ENCODE data around the gene NCOR2. TPM values are rescaled to one million over a fixed set of nuclear protein-coding genes. Genes with fewer than 3 reads are reported as not detected.

Gene NCOR2
- total RNA-seq, 4 donors from 2014 or later, result 111 to 264 (median 187) TPM

DNA sequence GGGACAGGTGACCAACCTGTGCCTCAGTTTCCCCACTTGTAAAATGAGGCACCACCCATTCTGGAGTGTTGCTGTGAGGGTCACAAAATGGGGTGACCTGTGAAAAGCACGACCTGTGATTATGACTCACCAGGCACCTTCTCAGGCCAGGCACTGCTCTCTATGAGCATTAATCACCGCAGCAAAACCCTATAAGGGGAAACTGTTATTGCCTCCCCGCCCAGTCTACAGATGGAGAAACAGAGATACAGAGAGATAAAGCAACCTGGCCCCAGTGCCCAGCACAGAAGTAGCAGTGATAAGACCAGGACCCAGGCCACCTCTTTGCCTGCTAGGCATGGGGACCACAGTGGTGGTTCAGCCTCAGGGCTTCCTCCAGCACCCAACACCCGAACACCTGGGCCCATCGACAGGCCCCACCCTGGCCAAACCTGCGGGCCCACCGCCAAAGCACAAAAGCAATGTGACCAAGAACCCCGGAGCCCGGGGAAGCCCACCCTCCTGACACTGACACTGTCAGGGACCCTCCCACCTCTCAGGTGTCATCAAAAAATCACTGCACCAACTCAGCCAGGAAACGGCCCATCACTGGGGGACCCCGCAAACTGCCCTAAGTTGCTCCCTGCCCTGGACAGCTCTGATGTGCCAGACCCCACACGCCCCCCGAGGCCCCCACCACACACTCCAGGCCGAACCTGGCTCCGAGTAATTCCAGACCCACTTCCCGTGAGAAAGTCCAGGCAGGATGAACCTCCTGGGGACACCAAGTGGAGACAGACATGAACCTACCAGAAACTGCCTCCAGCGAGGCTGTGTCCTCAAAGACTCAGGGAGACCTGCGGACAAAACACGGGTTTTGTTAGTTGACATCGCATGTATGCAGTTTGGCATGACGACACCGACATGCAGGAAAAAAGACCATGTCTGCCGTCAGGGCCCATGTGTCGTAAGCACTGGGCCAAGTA is 32.4 kb downstream of the NCOR2 start:
- WGBS, result 78% methylated on average over 19 of the region's 24 CpGs
- DNase-seq (ENCODE audit: low spot score in 2 of 2), result no peak
- H3K27ac ChIP-seq, result no peak overlapping the region
- no peaks in the 10 kb centered on the region for H3K27me3 ChIP-seq
- H3K4me1 ChIP-seq, result peaks cover 43% of the 10 kb centered on the region
- no peaks in the 10 kb centered on the region for H3K36me3 ChIP-seq
- TF ChIP-seq POLR2A (IDR thresholded peaks at IDR 0.05) (no peak), CTCF (IDR thresholded peaks at IDR 0.05) (no peak), EP300 (IDR thresholded peaks at IDR 0.05) (no peak), POLR2AphosphoS5 (IDR thresholded peaks at IDR 0.05) (no peak)
- no peaks in the 10 kb centered on the region for H3K9me3 ChIP-seq
- no peak overlapping the region for H3K4me3 ChIP-seq

- TF ChIP-seq EP300 (IDR thresholded peaks at IDR 0.05), result no peak
- no peak for TF ChIP-seq POLR2AphosphoS5 (IDR thresholded peaks at IDR 0.05)
- no peak for TF ChIP-seq POLR2A (IDR thresholded peaks at IDR 0.05)
- TF ChIP-seq CTCF (IDR thresholded peaks at IDR 0.05), result no peak
- H3K27ac ChIP-seq, result no peak overlapping the region
Measured at GRCh38 chr12:124533456-124533855, 34.0 kb downstream of the NCOR2 start.

DNA sequence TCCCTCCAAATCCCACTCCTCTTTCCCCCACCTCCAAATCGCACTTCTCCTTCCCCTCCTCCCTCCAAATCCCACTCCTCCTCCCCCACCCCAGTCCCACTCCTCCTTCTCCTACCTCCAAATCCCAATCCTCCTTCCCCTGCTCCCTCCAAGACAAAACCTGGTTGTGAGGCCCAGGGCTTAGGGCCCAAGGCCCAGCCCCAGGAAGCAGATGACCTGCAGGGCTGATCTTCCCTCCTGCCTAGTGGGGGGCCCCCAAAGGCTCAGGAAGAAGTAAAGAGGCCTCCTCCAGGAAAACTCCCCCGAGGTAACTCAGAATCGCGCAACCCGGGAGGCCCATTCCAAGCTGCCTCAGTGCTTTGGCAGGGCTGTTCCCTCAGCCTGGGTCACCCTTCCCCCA is 34.4 kb downstream of the NCOR2 start:
- Histone ChIP-seq H3K4me3 (no peak overlapping the region), H3K36me3 (no peaks in the 10 kb centered on the region), H3K9me3 (no peaks in the 10 kb centered on the region), H3K27me3 (no peaks in the 10 kb centered on the region), H3K4me1 (peaks cover 31% of the 10 kb centered on the region), H3K27ac (no peak overlapping the region)
- 77% methylated on average over 5 of the region's 5 CpGs for WGBS
- TF ChIP-seq CTCF (IDR thresholded peaks at IDR 0.05), result no peak
- TF ChIP-seq EP300 (IDR thresholded peaks at IDR 0.05), result no peak
- no peak for TF ChIP-seq POLR2AphosphoS5 (IDR thresholded peaks at IDR 0.05)
- TF ChIP-seq POLR2A (IDR thresholded peaks at IDR 0.05), result no peak
- DNase-seq (ENCODE audit: low spot score in 2 of 2), result no peak

More at GRCh38 chr12:124533456-124533855, 34.0 kb downstream of the NCOR2 start:
- Histone ChIP-seq H3K27me3 (no peaks in the 10 kb centered on the region), H3K4me3 (no peak overlapping the region), H3K9me3 (no peaks in the 10 kb centered on the region), H3K36me3 (no peaks in the 10 kb centered on the region), H3K4me1 (peaks cover 31% of the 10 kb centered on the region)
- 88% methylated on average over 13 of the region's 13 CpGs for WGBS
- DNase-seq (ENCODE audit: low spot score in 2 of 2), result no peak

DNA sequence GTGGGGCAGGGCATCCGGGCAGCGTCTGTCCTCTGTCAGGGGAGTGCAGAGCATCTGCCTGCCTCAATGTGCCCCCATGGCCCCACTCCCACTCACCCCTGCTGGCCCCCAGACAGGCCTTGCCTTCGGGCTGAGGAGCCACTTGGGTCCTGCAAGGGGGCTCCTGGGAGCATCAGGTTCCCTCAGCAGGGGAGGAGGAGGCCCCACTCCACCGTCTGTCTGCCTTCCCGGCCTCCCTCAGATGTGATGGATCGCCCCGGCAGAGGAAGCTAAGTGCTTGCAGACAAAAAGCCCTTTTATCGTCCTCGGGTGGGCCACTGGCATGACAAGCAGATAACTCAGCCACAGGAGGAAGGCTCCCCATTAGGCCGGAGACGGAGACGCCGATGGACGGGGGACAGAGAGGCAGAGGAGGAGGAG is 35.1 kb downstream of the NCOR2 start:
- H3K27ac ChIP-seq, result no peak overlapping the region
- TF ChIP-seq CTCF (IDR thresholded peaks at IDR 0.05) (no peak), POLR2A (IDR thresholded peaks at IDR 0.05) (no peak), EP300 (IDR thresholded peaks at IDR 0.05) (no peak), POLR2AphosphoS5 (IDR thresholded peaks at IDR 0.05) (no peak)
- H3K9me3 ChIP-seq, result no peaks in the 10 kb centered on the region
- H3K4me1 ChIP-seq, result peaks cover 30% of the 10 kb centered on the region
- no peak overlapping the region for H3K4me3 ChIP-seq
- H3K27me3 ChIP-seq, result no peaks in the 10 kb centered on the region
- no peaks in the 10 kb centered on the region for H3K36me3 ChIP-seq
- peak in 1 of 2 donors; percentile 60 for DNase-seq (ENCODE audit: low spot score in 2 of 2)
- WGBS, result 51% methylated on average over 13 of the region's 14 CpGs

DNA sequence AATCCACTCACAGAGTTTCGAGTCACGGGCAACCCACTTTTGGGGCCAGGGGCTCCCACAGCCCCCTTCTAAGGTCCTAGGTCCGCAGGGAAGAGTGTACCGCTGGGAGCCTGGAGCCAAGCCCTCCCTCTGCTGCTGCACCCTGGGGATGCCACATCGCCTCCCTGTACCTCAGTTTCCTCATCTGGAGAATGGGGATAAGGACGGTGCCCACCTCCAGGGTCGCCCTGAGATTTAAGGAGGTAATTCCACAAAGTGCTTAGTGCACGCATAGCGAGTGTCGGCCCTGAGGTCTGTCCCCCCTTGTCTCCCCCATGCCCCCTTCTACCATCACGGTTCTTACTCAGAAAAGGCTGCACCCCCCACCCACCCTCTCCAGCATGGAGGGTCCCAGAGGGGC is 35.5 kb downstream of the NCOR2 start:
- WGBS, result 91% methylated on average over 11 of the region's 11 CpGs
- Histone ChIP-seq H3K27ac (no peak overlapping the region), H3K27me3 (no peaks in the 10 kb centered on the region), H3K4me1 (peaks cover 30% of the 10 kb centered on the region), H3K4me3 (no peak overlapping the region), H3K36me3 (no peaks in the 10 kb centered on the region), H3K9me3 (no peaks in the 10 kb centered on the region)
- TF ChIP-seq POLR2AphosphoS5 (IDR thresholded peaks at IDR 0.05) (no peak), CTCF (IDR thresholded peaks at IDR 0.05) (no peak), POLR2A (IDR thresholded peaks at IDR 0.05) (no peak), EP300 (IDR thresholded peaks at IDR 0.05) (no peak)
- no peak for DNase-seq (ENCODE audit: low spot score in 2 of 2)

Measured in suprapubic skin (tissue), 4 donors.